RWPE2 (cell line): Measurements from ENCODE around the gene CNNM2.

ENCODE experiments used
- ATAC-seq: fragments of 200-7000 bp; cut with Tn5 transposase; 3 replicates; pipeline ENCODE4 v1.9.1; 2021; ENCODE audit warnings: low read depth
- DNase-seq: peaks from one replicate; pipeline ENCODE4 v3.0.0-alpha.2; 2020; ENCODE audit warnings: low spot score
- H3K27ac ChIP-seq: fragments of 450-650 bp; 2 replicates; pipeline ENCODE4 v1.5.1; 2017; ENCODE audit warnings: mild to moderate bottlenecking; ENCODE audit not compliant: poor library complexity, severe bottlenecking
- H3K27me3 ChIP-seq: fragments of 250-450 bp; sonication (Bioruptor Pico); 2 replicates; pipeline ENCODE4 v1.5.1; 2021; ENCODE audit warnings: mild to moderate bottlenecking, moderate library complexity; ENCODE audit not compliant: insufficient read depth, poor library complexity, severe bottlenecking
- H3K36me3 ChIP-seq: fragments of 250-450 bp; sonication (Bioruptor Pico); 2 replicates; pipeline ENCODE4 v1.5.1; 2020; ENCODE audit warnings: low read depth, mild to moderate bottlenecking, moderate library complexity
- H3K4me1 ChIP-seq: fragments of 250-450 bp; sonication (Bioruptor Pico); 2 replicates; pipeline ENCODE4 v1.5.1; 2021; ENCODE audit warnings: mild to moderate bottlenecking, moderate library complexity; ENCODE audit not compliant: insufficient read depth, poor library complexity, severe bottlenecking
- H3K4me3 ChIP-seq: fragments of 250-450 bp; sonication (Bioruptor Pico); 2 replicates; pipeline ENCODE4 v1.5.1; 2021; ENCODE audit warnings: mild to moderate bottlenecking, moderate library complexity; ENCODE audit not compliant: severe bottlenecking
- H3K9me3 ChIP-seq: fragments of 250-450 bp; sonication (Bioruptor Pico); 2 replicates; pipeline ENCODE4 v1.5.1; 2021; ENCODE audit warnings: mild to moderate bottlenecking, moderate library complexity; ENCODE audit not compliant: severe bottlenecking
- CTCF ChIP-seq: fragments of 450-650 bp; IDR thresholded peaks from one replicate; pipeline ENCODE4 v1.5.1; 2017; ENCODE audit warnings: mild to moderate bottlenecking, moderate library complexity; ENCODE audit not compliant: poor library complexity, severe bottlenecking

The CNNM2 gene

GRCh38 chr10:103013416-103013815 is 95.3 kb downstream of the CNNM2 start:
- ATAC-seq (no peak), DNase-seq (no peak)
- Histone ChIP-seq H3K4me1 (no peaks in the 10 kb centered on the region), H3K27me3 (no peaks in the 10 kb centered on the region), H3K27ac (no peak overlapping the region), H3K36me3 (no peaks in the 10 kb centered on the region), H3K9me3 (no peaks in the 10 kb centered on the region), H3K4me3 (no peak overlapping the region)
- TF ChIP-seq CTCF: no peak

- Histone ChIP-seq H3K27me3 (no peaks in the 10 kb centered on the region), H3K4me3 (no peak overlapping the region), H3K9me3 (no peaks in the 10 kb centered on the region), H3K36me3 (no peaks in the 10 kb centered on the region), H3K4me1 (no peaks in the 10 kb centered on the region), H3K27ac (no peak overlapping the region)
- TF ChIP-seq CTCF: no peak
- no peak for ATAC-seq
- no peak for DNase-seq
Measured at GRCh38 chr10:103019425-103019824, 101.3 kb downstream of the CNNM2 start.

GRCh38 chr10:103021150-103021899 is 103.2 kb downstream of the CNNM2 start:
- H3K27ac ChIP-seq: no peak overlapping the region
- H3K36me3 ChIP-seq: no peaks in the 10 kb centered on the region
- ATAC-seq: no peak
- DNase-seq: no peak
- no peak for TF ChIP-seq CTCF
- no peaks in the 10 kb centered on the region for H3K4me1 ChIP-seq
- no peaks in the 10 kb centered on the region for H3K9me3 ChIP-seq
- no peak overlapping the region for H3K4me3 ChIP-seq
- H3K27me3 ChIP-seq: no peaks in the 10 kb centered on the region

- no peak for DNase-seq
- H3K36me3 ChIP-seq: no peaks in the 10 kb centered on the region
- no peak overlapping the region for H3K27ac ChIP-seq
- no peak overlapping the region for H3K4me3 ChIP-seq
- ATAC-seq: no peak
- no peaks in the 10 kb centered on the region for H3K27me3 ChIP-seq
- no peak for TF ChIP-seq CTCF
- H3K4me1 ChIP-seq: no peaks in the 10 kb centered on the region
- no peaks in the 10 kb centered on the region for H3K9me3 ChIP-seq
Measured at GRCh38 chr10:103021900-103022293, 103.8 kb downstream of the CNNM2 start.

GRCh38 chr10:103025696-103026095 is 107.6 kb downstream of the CNNM2 start:
- H3K9me3 ChIP-seq: no peaks in the 10 kb centered on the region
- H3K27ac ChIP-seq: no peak overlapping the region
- no peaks in the 10 kb centered on the region for H3K36me3 ChIP-seq
- DNase-seq: no peak
- no peak for TF ChIP-seq CTCF
- ATAC-seq: no peak
- H3K4me1 ChIP-seq: no peaks in the 10 kb centered on the region
- H3K4me3 ChIP-seq: no peak overlapping the region
- H3K27me3 ChIP-seq: no peaks in the 10 kb centered on the region
